Measurements from ENCODE around the gene PPFIA1.

GRCh38 chr11:70233511-70233934 is 37.0 kb upstream of the PPFIA1 start:
- TF ChIP-seq, protein P1, sequence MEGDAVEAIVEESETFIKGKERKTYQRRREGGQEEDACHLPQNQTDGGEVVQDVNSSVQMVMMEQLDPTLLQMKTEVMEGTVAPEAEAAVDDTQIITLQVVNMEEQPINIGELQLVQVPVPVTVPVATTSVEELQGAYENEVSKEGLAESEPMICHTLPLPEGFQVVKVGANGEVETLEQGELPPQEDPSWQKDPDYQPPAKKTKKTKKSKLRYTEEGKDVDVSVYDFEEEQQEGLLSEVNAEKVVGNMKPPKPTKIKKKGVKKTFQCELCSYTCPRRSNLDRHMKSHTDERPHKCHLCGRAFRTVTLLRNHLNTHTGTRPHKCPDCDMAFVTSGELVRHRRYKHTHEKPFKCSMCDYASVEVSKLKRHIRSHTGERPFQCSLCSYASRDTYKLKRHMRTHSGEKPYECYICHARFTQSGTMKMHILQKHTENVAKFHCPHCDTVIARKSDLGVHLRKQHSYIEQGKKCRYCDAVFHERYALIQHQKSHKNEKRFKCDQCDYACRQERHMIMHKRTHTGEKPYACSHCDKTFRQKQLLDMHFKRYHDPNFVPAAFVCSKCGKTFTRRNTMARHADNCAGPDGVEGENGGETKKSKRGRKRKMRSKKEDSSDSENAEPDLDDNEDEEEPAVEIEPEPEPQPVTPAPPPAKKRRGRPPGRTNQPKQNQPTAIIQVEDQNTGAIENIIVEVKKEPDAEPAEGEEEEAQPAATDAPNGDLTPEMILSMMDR (IDR thresholded peaks at IDR 0.05): no peak
- TF ChIP-seq EP300 (IDR thresholded peaks at IDR 0.05): no peak
- no peak for TF ChIP-seq POLR2A (IDR thresholded peaks at IDR 0.05)
